NK-92 (cell line): ENCODE measurements around the gene AMBN.
"Not testable (repeated sequence)": the region's sequence is repeated elsewhere in the genome, so short reads cannot be mapped to it uniquely, and the experiment has no call there.

Experiments used
- DNase-seq: peaks from one replicate; lab custom pipeline; 2025; ENCODE audit not compliant: unreplicated experiment; lab: John Stamatoyannopoulos, UW

AMBN gene

DNA sequence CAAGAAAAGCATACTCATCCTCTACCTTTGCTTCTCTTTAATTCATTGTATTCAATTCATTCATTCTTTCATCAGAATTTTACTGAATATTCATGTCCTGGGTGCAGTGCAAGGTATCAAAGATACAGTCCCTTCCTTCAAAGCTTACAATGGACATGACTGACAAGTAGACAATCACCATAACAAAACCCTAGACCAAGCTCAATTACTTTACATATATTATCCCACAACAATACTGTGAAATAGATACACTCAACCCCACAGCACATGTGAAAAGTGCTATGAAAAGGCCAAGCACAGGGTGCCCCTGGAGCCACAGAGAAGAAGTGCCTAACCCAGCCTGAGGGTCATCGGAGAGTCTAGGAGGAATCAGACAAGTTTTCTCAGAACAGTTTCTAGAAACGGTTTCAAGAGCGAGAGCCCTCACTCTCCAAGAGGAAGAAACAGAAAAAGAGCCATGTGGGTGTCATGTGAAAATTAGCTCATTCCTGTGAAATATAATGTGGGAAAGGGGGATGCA, 15.3 kb downstream of the AMBN start:
- no peak for DNase-seq

DNA sequence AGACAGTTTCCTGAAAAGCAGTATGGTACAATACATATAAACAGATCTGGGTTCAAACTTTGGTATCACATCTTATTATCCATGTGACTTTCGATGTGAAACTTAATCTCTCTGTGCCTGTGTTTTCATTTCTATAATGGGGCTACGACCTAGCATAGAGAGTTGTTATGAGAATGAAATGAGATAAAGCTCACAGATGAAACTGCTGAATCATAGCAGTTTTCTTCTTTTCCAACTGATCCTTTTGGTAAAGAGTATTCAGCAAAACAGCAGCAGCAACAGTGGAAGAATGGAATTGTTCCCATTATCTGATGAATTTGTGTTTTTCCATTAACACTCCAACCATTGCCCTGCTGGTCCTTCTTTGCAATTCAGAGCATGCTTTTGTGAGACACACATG, 16.3 kb downstream of the AMBN start:
- no peak for DNase-seq

DNA sequence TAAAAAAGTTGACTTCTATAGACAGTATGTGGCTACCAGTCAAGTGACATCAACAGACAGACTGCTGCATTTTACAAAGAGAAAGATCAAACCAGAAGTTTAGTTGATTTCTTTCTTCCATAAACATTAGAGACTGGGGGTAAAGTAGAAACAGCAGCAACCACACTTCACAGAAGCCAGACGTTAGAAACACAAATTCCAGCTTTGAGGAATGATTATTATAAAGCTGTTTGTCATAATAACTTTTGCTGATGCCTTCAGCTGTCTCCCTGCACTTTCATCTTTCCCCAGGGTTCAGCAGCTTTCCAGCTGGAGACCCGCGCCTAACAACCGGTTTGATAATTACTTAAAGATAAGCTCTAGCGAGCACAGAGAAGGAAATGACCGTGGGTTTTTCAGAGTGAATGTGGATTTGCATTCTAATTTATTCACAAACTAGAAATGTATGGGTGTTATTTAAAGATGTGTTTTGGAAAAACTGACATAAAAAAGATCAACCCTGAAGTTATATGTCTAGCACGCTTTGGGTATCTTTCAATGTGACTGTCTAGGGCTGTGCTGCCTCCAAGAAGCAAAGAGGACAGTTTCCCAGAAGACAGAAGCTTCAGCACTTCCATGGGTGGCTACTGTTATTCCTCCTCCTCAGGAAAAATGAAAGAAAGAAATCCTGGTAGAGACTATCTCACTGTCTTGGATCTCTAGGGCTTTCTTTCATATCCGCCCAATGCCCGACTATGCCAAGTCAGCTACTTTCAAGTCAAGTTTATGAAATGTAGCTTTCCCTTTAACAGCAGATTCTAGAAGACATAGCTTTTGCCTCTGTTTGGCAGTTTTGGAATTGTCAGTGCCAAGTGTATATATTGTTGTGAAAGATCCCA, 21.5 kb downstream of the AMBN start:
- no peak for DNase-seq

- no peak for DNase-seq
Measured at GRCh38 chr4:70614184-70614555, 22.1 kb downstream of the AMBN start.

DNA sequence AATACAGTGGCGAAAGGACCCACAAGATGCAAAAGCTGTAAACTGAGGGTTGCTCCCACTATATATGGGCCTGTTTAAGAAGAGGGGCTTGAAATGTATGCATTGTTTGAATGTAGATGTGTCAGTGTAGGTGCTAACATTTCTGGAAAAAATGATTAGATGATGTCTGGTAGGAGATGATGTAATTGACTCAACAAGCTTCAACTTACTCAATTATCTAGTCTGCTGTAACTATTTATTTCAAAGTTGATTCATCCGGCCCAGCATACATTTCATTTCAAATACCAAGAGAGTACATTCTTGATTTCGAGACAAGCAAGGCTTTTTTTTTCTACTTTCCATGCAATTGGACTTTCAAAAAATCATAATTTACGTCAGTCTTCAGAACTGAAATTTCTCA, 27.2 kb downstream of the AMBN start:
- DNase-seq, result no peak

DNA sequence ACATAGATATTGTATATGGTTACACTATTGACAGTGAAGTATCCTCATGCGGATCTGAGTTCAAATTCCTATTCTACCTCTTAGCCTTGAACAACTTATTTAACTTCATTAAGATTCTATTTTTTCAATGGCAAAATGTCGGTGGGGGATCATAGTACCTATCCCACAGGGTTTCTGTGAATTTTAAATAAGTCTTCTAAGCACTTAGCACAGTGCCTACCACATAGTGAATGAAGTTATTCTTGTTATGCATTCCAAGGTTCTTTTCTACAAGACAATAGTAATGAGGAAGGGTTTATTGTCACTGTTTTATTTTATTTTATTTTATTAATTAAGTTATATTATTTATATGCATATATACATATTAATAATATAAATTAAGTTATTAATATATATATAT, 27.7 kb downstream of the AMBN start:
- DNase-seq, result no peak

DNA sequence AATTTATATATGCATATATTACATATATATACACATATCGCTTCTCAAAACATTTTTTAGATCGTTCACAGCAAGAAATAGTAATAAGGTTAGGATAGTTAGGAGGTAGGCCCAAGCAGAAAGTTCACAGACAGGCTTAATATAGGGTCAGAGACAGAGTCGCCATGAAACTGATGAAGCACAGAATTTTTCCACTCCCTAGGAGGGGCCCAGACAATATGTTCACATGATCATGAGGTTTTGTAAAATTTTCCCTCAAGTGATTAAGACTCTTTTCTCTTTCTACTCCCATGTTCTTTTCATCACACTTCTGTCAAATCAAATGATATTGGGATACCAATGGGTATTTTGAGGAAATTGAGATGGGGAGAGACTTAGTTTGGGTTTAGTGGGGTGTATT, 31.3 kb downstream of the AMBN start:
- DNase-seq, result no peak

DNA sequence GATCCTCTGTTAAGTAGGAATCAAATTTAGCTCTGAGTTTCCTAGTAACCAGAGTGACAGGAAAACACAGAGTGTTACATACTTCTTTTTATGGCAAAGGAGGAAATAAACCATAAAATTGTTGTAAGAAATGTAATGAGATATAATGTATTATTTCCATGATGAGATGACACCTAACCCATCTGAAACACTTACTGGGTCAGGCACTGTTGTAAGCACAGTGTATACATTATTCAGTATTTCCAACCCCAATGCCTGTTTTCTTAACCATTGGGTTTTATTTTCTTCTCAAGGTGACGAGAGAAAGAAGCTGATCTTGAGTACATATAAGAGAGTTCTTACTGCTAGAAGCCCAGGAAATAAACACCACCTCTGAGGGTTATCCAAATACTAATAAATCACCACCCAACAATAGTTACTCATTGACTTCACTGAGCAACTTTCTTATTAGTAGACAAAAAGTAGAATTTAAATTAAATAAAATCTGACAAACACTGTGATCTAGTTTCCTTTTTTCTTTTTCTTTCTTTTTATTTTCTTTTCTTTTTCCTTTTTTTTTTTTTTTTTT, 32.3 kb downstream of the AMBN start:
- no peak for DNase-seq

DNA sequence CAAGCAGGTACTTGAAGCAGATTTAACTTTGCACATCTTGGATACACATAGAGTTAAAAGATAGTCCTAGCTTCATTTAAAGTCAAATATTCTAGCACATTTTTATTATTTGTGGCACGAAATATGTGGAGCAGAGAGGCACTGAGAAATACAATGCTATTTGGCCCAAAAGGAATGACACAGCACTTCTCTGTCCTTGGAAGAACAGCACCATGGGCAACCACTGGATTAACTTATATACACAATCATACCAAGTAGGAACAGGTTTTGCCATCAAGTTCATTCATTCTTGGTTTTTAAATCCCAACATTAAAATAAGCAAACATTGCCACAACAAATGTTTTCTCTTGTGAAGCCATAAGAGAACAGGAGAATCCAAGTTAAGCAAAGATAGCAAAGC, 35.6 kb downstream of the AMBN start:
- DNase-seq, result no peak

- DNase-seq, result no peak
Measured at GRCh38 chr4:70628444-70628843, 36.4 kb downstream of the AMBN start, which contains the start of gene ENAM. Gene ENAM (plus strand): TSS chr4:70628744. CDS start chr4:70629501, 757 bp downstream.

DNA sequence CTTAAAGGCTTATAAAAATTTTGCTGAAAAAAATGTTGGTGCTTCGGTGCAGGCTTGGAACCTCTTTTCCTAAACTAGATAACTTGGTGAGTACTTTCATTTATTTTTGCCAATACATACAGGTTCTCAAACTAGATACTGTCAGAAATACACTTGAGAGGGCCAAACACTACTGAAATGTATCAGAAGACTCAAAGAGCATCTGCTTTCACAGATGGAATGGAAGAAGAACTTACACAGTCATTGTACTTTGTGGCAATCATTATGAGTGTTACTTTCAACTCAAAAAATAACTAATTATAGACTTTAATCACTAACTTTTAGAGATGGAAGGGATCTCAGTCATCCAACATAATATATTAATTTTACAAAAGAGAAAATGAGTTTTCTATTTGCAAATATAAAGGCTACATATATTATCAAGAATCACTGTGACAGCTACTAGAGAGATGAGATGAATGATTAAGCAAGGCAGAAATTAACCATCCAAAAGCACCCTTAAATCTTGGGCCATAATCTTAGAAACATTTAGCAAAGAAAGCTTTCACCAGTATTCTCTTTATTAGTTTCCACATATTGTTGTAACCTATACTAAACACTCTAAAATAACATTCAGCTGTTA, 37.5 kb downstream of the AMBN start:
- no peak for DNase-seq

GRCh38 chr4:70630162-70630561, 38.1 kb downstream of the AMBN start:
- DNase-seq, result no peak

GRCh38 chr4:70632028-70632427, 40.0 kb downstream of the AMBN start:
- DNase-seq, result no peak

GRCh38 chr4:70634482-70634881, 42.4 kb downstream of the AMBN start:
- DNase-seq, result no peak

- DNase-seq, result no peak
Measured at GRCh38 chr4:70637239-70637913, 45.3 kb downstream of the AMBN start.

GRCh38 chr4:70640192-70640591, 48.1 kb downstream of the AMBN start:
- DNase-seq, result no peak

GRCh38 chr4:70650741-70651140, 58.7 kb downstream of the AMBN start:
- not testable (repeated sequence) for DNase-seq

- DNase-seq, result no peak
Measured at GRCh38 chr4:70651864-70652506, 59.9 kb downstream of the AMBN start.

DNA sequence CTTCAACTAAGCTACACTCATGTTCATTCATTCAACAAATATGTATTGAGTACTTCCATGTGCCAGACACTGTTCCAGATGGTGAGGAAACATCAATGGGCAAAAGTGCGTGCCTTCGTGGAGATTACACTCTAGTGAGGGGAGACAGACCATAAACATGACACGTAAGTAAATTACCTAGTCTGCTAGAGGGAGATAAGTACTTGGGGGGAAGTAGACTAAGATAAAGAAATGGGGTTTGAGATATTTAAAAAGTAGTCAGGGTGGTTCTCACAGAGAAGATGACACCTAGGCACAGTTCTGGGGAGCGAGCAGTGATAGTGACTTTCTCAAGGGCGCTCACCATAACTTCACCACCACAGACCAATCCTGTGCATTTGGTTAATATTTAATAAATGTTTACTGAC, 62.6 kb downstream of the AMBN start:
- no peak for DNase-seq
